ENCODE measurements around the gene ADAMTS17. TPM values are rescaled to one million over a fixed set of nuclear protein-coding genes. Genes with fewer than 3 reads are reported as not detected.

Gene ADAMTS17
- total RNA-seq, 1 experiment from 2014 or later, result 1.6 TPM

DNA sequence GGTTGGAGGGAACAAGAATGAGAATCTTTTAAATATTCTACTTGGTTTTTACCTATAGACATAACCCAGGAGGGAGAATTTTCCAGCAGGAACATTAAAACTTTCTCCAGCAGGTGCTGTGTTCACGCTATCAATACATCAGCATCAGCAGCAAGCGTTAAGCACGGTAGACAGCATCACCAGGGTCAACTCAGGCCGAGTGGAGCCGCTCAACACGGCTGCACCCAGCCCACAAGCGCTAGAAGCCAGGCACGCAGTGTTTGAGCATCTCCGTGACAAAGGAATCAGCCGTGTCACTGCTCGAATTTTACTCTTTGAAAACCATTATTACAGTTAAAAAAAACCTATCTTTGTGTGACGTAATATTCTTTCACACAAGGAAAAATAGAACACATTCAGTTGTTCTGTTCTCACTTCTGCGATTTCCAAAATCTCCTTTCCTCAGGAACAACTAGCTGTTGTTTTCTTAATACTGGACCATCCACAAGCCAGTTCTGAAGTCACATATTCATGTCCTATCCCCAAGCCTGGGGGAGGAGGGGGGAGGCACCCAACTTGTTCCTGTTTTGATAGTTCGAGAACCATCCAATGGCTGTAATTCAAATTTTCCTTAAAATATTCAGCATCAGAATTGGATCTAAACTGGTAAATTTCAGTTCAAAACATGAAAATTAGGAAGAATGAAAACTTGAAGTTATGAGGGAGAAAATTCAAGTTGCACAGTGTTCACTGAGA, 77.9 kb downstream of the ADAMTS17 start:
- H3K27me3 ChIP-seq (ENCODE audit: control insufficient read depth, insufficient read depth, low read length), result no peaks in the 10 kb centered on the region
- no peak overlapping the region for H3K27ac ChIP-seq (ENCODE audit: low read length)
- TF ChIP-seq SIN3A (IDR thresholded peaks at IDR 0.05; ENCODE audit: borderline replicate concordance, insufficient read depth, low read depth, low read length), result no peak
- TF ChIP-seq, protein P1, sequence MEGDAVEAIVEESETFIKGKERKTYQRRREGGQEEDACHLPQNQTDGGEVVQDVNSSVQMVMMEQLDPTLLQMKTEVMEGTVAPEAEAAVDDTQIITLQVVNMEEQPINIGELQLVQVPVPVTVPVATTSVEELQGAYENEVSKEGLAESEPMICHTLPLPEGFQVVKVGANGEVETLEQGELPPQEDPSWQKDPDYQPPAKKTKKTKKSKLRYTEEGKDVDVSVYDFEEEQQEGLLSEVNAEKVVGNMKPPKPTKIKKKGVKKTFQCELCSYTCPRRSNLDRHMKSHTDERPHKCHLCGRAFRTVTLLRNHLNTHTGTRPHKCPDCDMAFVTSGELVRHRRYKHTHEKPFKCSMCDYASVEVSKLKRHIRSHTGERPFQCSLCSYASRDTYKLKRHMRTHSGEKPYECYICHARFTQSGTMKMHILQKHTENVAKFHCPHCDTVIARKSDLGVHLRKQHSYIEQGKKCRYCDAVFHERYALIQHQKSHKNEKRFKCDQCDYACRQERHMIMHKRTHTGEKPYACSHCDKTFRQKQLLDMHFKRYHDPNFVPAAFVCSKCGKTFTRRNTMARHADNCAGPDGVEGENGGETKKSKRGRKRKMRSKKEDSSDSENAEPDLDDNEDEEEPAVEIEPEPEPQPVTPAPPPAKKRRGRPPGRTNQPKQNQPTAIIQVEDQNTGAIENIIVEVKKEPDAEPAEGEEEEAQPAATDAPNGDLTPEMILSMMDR (IDR thresholded peaks at IDR 0.05), result no peak
- H3K4me3 ChIP-seq (ENCODE audit: low read depth in 2 of 2, low read length in 2 of 2), result no peak overlapping the region
- ChIA-PET CTCF (no interaction called here), POLR2A (interaction anchor here (0.6 kb wide), 1 partner anchor 56 kb away, joined by 3 read pairs; no protein-coding TSS in a partner anchor)
- H3K9me3 ChIP-seq (ENCODE audit: control insufficient read depth, insufficient read depth, low read depth, low read length), result no peaks in the 10 kb centered on the region
- no peaks in the 10 kb centered on the region for H3K4me1 ChIP-seq (ENCODE audit: control insufficient read depth, insufficient read depth, low read length)
- in situ Hi-C loops (cut with HindIII; ENCODE audit: low pct_unique_long_range_greater_than_20kb, low sequenced_read_pairs), result no loop called here
- BruUV-seq (replicated peaks), result no TSS peak
- H3K36me3 ChIP-seq (ENCODE audit: control insufficient read depth, insufficient read depth, low read length), result no peaks in the 10 kb centered on the region
- no peak for ATAC-seq
- intact Hi-C loops (cut with micrococcal nuclease; ENCODE audit: unreplicated experiment), result no loop called here
- DNase-seq (ENCODE audit: low read depth, low spot score), result no peak

DNA sequence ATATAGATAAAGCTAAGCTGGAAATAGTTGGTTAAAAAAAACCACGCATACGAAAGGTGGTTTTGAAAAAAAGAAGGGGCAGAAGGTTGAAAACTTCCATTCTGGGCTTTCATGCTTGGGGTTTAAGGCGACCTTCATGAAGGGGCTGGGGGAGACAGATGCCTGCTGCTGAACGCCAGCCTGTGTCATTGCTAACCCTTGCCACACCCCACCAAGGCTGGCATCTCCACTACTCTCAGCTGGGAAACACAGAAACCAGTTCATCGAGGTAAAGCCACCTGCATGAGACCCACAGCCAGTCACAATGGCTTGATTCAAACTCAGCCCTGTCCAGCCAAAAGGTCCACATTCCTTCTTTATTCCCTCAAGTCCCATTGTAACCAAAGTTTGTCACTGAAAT, 78.7 kb downstream of the ADAMTS17 start:
- TF ChIP-seq, protein P1 (IDR thresholded peaks at IDR 0.05), result no peak
- TF ChIP-seq, protein P2, sequence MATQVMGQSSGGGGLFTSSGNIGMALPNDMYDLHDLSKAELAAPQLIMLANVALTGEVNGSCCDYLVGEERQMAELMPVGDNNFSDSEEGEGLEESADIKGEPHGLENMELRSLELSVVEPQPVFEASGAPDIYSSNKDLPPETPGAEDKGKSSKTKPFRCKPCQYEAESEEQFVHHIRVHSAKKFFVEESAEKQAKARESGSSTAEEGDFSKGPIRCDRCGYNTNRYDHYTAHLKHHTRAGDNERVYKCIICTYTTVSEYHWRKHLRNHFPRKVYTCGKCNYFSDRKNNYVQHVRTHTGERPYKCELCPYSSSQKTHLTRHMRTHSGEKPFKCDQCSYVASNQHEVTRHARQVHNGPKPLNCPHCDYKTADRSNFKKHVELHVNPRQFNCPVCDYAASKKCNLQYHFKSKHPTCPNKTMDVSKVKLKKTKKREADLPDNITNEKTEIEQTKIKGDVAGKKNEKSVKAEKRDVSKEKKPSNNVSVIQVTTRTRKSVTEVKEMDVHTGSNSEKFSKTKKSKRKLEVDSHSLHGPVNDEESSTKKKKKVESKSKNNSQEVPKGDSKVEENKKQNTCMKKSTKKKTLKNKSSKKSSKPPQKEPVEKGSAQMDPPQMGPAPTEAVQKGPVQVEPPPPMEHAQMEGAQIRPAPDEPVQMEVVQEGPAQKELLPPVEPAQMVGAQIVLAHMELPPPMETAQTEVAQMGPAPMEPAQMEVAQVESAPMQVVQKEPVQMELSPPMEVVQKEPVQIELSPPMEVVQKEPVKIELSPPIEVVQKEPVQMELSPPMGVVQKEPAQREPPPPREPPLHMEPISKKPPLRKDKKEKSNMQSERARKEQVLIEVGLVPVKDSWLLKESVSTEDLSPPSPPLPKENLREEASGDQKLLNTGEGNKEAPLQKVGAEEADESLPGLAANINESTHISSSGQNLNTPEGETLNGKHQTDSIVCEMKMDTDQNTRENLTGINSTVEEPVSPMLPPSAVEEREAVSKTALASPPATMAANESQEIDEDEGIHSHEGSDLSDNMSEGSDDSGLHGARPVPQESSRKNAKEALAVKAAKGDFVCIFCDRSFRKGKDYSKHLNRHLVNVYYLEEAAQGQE (IDR thresholded peaks at IDR 0.05; ENCODE audit: insufficient read depth in 1 of 2, low read depth in 2 of 2, low read length in 1 of 2), result no peak
- TF ChIP-seq POLR2AphosphoS5 (IDR thresholded peaks at IDR 0.05; ENCODE audit: low read depth, low read length), result no peak
- ChIA-PET POLR2A (no interaction called here), CTCF (no interaction called here)
- BruUV-seq (replicated peaks), result no TSS peak
- in situ Hi-C loops (cut with HindIII; ENCODE audit: low pct_unique_long_range_greater_than_20kb, low sequenced_read_pairs) (no loop called here), intact Hi-C loops (cut with micrococcal nuclease; ENCODE audit: unreplicated experiment) (no loop called here)
- H3K27ac ChIP-seq (ENCODE audit: low read length), result no peak overlapping the region
- no peak for DNase-seq (ENCODE audit: low read depth, low spot score)
- ATAC-seq, result no peak
- H3K4me1 ChIP-seq (ENCODE audit: control insufficient read depth, insufficient read depth, low read length), result no peaks in the 10 kb centered on the region
- H3K9me3 ChIP-seq (ENCODE audit: control insufficient read depth, insufficient read depth, low read depth, low read length), result no peaks in the 10 kb centered on the region
- H3K27me3 ChIP-seq (ENCODE audit: control insufficient read depth, insufficient read depth, low read length), result no peaks in the 10 kb centered on the region
- no peaks in the 10 kb centered on the region for H3K36me3 ChIP-seq (ENCODE audit: control insufficient read depth, insufficient read depth, low read length)
- H3K4me3 ChIP-seq (ENCODE audit: low read depth in 2 of 2, low read length in 2 of 2), result no peak overlapping the region
